ENCODE results near the gene SOX13.
A peak's percentile ranks its signal among the peaks of the same experiment; 100 is the strongest.

SOX13 gene

GRCh38 chr1:204106825-204107224 is 33.9 kb downstream of the SOX13 start:
- DNase-seq (ENCODE audit: low read depth in 2 of 2) = no peak

- DNase-seq (ENCODE audit: low read depth in 2 of 2) = no peak
Measured at GRCh38 chr1:204107892-204108291, 35.0 kb downstream of the SOX13 start.

GRCh38 chr1:204108312-204109141 is 35.6 kb downstream of the SOX13 start:
- DNase-seq (ENCODE audit: low read depth in 2 of 2) = no peak

- DNase-seq (ENCODE audit: low read depth in 2 of 2) = no peak
Measured at GRCh38 chr1:204110894-204111633, 38.1 kb downstream of the SOX13 start.

- DNase-seq (ENCODE audit: low read depth in 2 of 2) = no peak
Measured at GRCh38 chr1:204112876-204113730, 40.2 kb downstream of the SOX13 start.

- DNase-seq (ENCODE audit: low read depth in 2 of 2) = no peak
Measured at GRCh38 chr1:204113896-204114295, 41.0 kb downstream of the SOX13 start.

GRCh38 chr1:204114606-204115005 is 41.7 kb downstream of the SOX13 start:
- no peak for DNase-seq (ENCODE audit: low read depth in 2 of 2)

GRCh38 chr1:204115116-204115515 is 42.2 kb downstream of the SOX13 start:
- DNase-seq (ENCODE audit: low read depth in 2 of 2) = no peak

GRCh38 chr1:204116539-204116938 is 43.6 kb downstream of the SOX13 start:
- DNase-seq (ENCODE audit: low read depth in 2 of 2) = no peak

- DNase-seq (ENCODE audit: low read depth in 2 of 2) = no peak
Measured at GRCh38 chr1:204121840-204122555, 49.1 kb downstream of the SOX13 start.

- no peak for DNase-seq (ENCODE audit: low read depth in 2 of 2)
Measured at GRCh38 chr1:204123376-204123775, 50.5 kb downstream of the SOX13 start.

GRCh38 chr1:204124639-204125038 is 51.7 kb downstream of the SOX13 start:
- DNase-seq (ENCODE audit: low read depth in 2 of 2) = no peak

- no peak for DNase-seq (ENCODE audit: low read depth in 2 of 2)
Measured at GRCh38 chr1:204125759-204126351, 52.9 kb downstream of the SOX13 start.

- DNase-seq (ENCODE audit: low read depth in 2 of 2) = no peak
Measured at GRCh38 chr1:204126386-204126785, 53.5 kb downstream of the SOX13 start.

- no peak for DNase-seq (ENCODE audit: low read depth in 2 of 2)
Measured at GRCh38 chr1:204126956-204127355, 54.0 kb downstream of the SOX13 start.

GRCh38 chr1:204127597-204128242 is 54.8 kb downstream of the SOX13 start:
- no peak for DNase-seq (ENCODE audit: low read depth in 2 of 2)

GRCh38 chr1:204128464-204128963 is 55.6 kb downstream of the SOX13 start:
- no peak for DNase-seq (ENCODE audit: low read depth in 2 of 2)

- peak; percentile 36 to 56 for DNase-seq (ENCODE audit: low read depth in 2 of 2)
Measured at GRCh38 chr1:204128964-204129896, 56.3 kb downstream of the SOX13 start.

GRCh38 chr1:204130178-204130577 is 57.3 kb downstream of the SOX13 start:
- DNase-seq (ENCODE audit: low read depth in 2 of 2) = no peak
